Endothelial cell of umbilical vein (primary cell): ENCODE data around the gene ARRB1. TPM values are rescaled to one million over a fixed set of nuclear protein-coding genes. Genes with fewer than 3 reads are reported as not detected.

Source experiments
- BruUV-seq: library from RNA; stranded (reverse); fragments of 400-500 nt; replicated peaks from 2 replicates; lab custom pipeline; 2021; lab: Mats Ljungman, UMichigan
- CTCF ChIA-PET: fragments of 300-600, 350-600 bp; sonication (Branson Sonifier 250); formaldehyde crosslinking; loops from one replicate; lab custom pipeline; 2021; ENCODE audit warnings: antibody characterized with exemption, inconsistent platforms; lab: Charles Lee
- POLR2A ChIA-PET: fragments of 300-600, 350-600 bp; sonication (Branson Sonifier 250); formaldehyde crosslinking; loops from one replicate; lab custom pipeline; 2021; ENCODE audit warnings: antibody characterized with exemption, inconsistent platforms; lab: Charles Lee
- DNase-seq: peaks from one replicate; pipeline ENCODE4 v3.0.0-alpha.2; 2011; ENCODE audit warnings: low read depth, low spot score
- FAIRE-seq: peaks from 2 replicates; lab custom pipeline; 2011; peaks lifted over from hg19 to GRCh38; lab: Jason Lieb, UNC
- H2AFZ ChIP-seq: 2 replicates; pipeline ENCODE4 v1.6.0; 2012; ENCODE audit warnings: low read depth, low read length, control low read depth, inconsistent platforms
- H3K27ac ChIP-seq: 2 replicates; pipeline ENCODE4 v1.5.1; 2011; ENCODE audit warnings: low read depth, mild to moderate bottlenecking, control low read depth, low read length, moderate library complexity; ENCODE audit not compliant: insufficient read depth
- H3K27me3 ChIP-seq, 2 experiments: 2 replicates each; pipeline versions ENCODE4 v1.6.0 to v1.6.1; 2011; ENCODE audit warnings: low read length in 2 of 2, mixed read lengths in 1 of 2; ENCODE audit not compliant: control insufficient read depth in 2 of 2, insufficient read depth in 2 of 2
- H3K36me3 ChIP-seq, 2 experiments: 2 replicates in 1 of 2; 3 replicates in 1 of 2; pipeline ENCODE4 v1.5.1; 2011; ENCODE audit warnings: low read length in 2 of 2, mild to moderate bottlenecking in 1 of 2, moderate library complexity in 1 of 2; ENCODE audit not compliant: control insufficient read depth in 2 of 2, insufficient read depth in 2 of 2; ENCODE audit errors: extremely low read depth in 1 of 2
- H3K4me1 ChIP-seq: 3 replicates; pipeline ENCODE4 v1.5.1; 2011; ENCODE audit warnings: mild to moderate bottlenecking, low read length; ENCODE audit not compliant: control insufficient read depth, insufficient read depth; ENCODE audit errors: extremely low read depth
- H3K4me2 ChIP-seq: 2 replicates; pipeline ENCODE4 v1.6.1; 2011; ENCODE audit warnings: low read length, control low read depth, mixed read lengths; ENCODE audit not compliant: insufficient read depth
- H3K4me3 ChIP-seq, 3 experiments: fragments of 200-600 bp in 1 of 3; sonication (generic), shearing (Covaris generic) in 1 of 3; replicated peaks in 1 of 3; 2 replicates each; pipeline ENCODE4 v1.5.1; 2011 to 2016; ENCODE audit warnings: control low read depth in 3 of 3, low read length in 3 of 3, mild to moderate bottlenecking in 2 of 3, inconsistent platforms in 1 of 3, low read depth in 1 of 3, moderate library complexity in 1 of 3; ENCODE audit not compliant: insufficient read depth in 1 of 3
- H3K79me2 ChIP-seq: 2 replicates; pipeline ENCODE4 v1.6.0; 2012; ENCODE audit warnings: low read length, inconsistent platforms; ENCODE audit not compliant: control insufficient read depth, insufficient read depth
- H3K9ac ChIP-seq: replicated peaks from 2 replicates; pipeline ENCODE3; 2011; ENCODE audit warnings: low read length, control low read depth; ENCODE audit not compliant: insufficient read depth; ENCODE audit errors: extremely low read depth
- H3K9me1 ChIP-seq: replicated peaks from 3 replicates; pipeline ENCODE4 v1.6.0; 2011; ENCODE audit warnings: mild to moderate bottlenecking, low read length; ENCODE audit not compliant: control insufficient read depth, insufficient read depth; ENCODE audit errors: extremely low read depth
- H3K9me3 ChIP-seq: replicated peaks from 2 replicates; pipeline ENCODE4 v1.5.1; 2012; ENCODE audit warnings: low read length, inconsistent platforms; ENCODE audit not compliant: control insufficient read depth, insufficient read depth
- H4K20me1 ChIP-seq: replicated peaks from 2 replicates; pipeline ENCODE3; 2011; ENCODE audit warnings: mild to moderate bottlenecking, low read length; ENCODE audit not compliant: control insufficient read depth, insufficient read depth; ENCODE audit errors: extremely low read depth
- EZH2 ChIP-seq: IDR thresholded peaks from 2 replicates; pipeline ENCODE4 v1.6.1; 2012; ENCODE audit warnings: borderline replicate concordance, low read depth, mild to moderate bottlenecking, moderate library complexity, low read length, inconsistent platforms; ENCODE audit not compliant: severe bottlenecking
- POLR2A ChIP-seq: IDR thresholded peaks from 2 replicates; pipeline ENCODE4 v1.6.1; 2012; ENCODE audit warnings: low read depth, mild to moderate bottlenecking, control low read depth, low read length
- POLR2AphosphoS5 ChIP-seq: IDR thresholded peaks from 2 replicates; pipeline ENCODE4 v1.6.1; 2012; ENCODE audit warnings: low read depth, mild to moderate bottlenecking, control low read depth, low read length, moderate library complexity; ENCODE audit not compliant: insufficient read depth
- dilution Hi-C: fragments of 300-500 bp; cut with MboI; formaldehyde crosslinking; loops from one replicate; pipeline ENCODE4 v1.15.0; 2019; ENCODE audit warnings: low sequenced_read_pairs; ENCODE audit not compliant: extremely low pct_ligation_motif_present
- intact Hi-C: fragments of 100-400 bp; cut with micrococcal nuclease; formaldehyde crosslinking; loops from one replicate; pipeline ENCODE4 v1.10.0; 2022
- polyA plus RNA-seq, 4 experiments: library from polyadenylated mRNA; depleted of rRNA in 3 of 4; stranded (reverse) in 3 of 4; unstranded in 1 of 4; fragments of >200 nt; gene quantifications; 2 replicates each; pipeline versions ENCODE4 v1.2.1 to v1.2.3, GENCODE V29; 2011 to 2012; ENCODE audit warnings: missing spikeins in 1 of 4
- total RNA-seq: library from RNA; stranded (reverse); gene quantifications from 2 replicates; pipeline ENCODE4 v1.2.3, GENCODE V29; 2021
- TF ChIP-seq, protein P1 (sequence below): IDR thresholded peaks from 2 replicates; pipeline ENCODE4 v1.6.1; 2011; ENCODE audit not compliant: insufficient read depth, insufficient read length
- TF ChIP-seq, protein P2 (sequence below), 2 donors: IDR thresholded peaks; 1 replicate in 1 of 2; 2 replicates in 1 of 2; pipeline ENCODE4 v1.5.1; 2011; ENCODE audit warnings: low read length in 2 of 2, mild to moderate bottlenecking in 2 of 2, moderate library complexity in 2 of 2, control low read depth in 1 of 2, inconsistent platforms in 1 of 2, low read depth in 1 of 2; ENCODE audit not compliant: insufficient read depth in 1 of 2; ENCODE audit errors: extremely low read depth in 1 of 2

ARRB1 gene
- total and polyA plus RNA-seq, 2 donors (not counting 3 experiments of a cell fraction or from before 2014, with no cell fraction given): 63.9 to 92.6 TPM

DNA sequence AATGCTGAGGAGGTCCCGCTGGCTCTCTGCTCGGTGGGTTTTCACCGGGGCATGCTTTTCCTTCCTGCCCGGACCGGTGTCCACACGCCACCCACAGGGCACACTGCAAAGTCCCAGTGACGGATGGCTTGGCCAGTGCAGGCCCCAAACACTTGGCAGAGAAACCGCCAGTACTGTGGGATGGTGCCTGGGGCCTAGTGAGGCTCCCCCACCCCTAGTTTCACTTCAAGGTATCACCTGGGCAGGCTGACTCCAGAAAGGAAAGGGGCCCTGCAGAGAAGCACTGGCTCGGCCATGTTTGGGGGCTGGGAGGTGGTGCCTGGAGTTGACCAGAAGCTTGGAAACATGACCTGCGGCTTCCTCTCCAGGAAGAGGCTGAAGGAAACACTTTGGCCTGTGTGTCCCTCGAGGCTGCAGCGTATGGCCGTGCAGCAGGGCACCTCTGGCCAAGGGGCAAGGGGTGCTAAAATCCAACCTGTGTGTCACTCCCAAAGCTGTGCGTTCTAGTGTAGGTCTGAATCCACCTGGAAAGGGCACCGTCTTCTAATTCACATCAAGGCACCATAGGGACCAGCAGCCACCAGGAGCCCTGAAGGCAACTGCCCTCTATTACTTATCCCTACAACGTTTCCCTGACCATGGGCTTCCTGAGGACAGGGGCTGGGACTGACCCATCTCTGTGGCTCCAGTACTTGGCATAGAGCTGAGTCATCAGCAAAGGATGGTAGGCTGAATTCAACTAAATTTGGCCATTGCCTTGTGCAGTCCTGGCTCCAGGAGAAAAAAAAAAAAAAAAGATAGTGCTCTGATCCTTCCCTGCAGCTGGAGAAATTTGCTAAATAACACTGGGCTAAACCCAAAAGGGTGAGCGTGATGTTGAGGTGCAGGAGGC lies 88.3 kb downstream of the ARRB1 start:
- H3K9me3 ChIP-seq: no peaks in the 10 kb centered on the region
- ChIA-PET CTCF (interaction anchor here (0.9 to 2.5 kb wide), 3 partner anchors 13 to 21 kb away, joined by 3 to 12 read pairs (median 3); no protein-coding TSS in a partner anchor), POLR2A (no interaction called here)
- FAIRE-seq: no peak
- H3K4me3 ChIP-seq: no peak overlapping the region
- H4K20me1 ChIP-seq: no peaks in the 10 kb centered on the region
- DNase-seq: peak; percentile 17
- TF ChIP-seq, protein P1, sequence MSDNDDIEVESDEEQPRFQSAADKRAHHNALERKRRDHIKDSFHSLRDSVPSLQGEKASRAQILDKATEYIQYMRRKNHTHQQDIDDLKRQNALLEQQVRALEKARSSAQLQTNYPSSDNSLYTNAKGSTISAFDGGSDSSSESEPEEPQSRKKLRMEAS: no peak
- TF ChIP-seq, protein P2, sequence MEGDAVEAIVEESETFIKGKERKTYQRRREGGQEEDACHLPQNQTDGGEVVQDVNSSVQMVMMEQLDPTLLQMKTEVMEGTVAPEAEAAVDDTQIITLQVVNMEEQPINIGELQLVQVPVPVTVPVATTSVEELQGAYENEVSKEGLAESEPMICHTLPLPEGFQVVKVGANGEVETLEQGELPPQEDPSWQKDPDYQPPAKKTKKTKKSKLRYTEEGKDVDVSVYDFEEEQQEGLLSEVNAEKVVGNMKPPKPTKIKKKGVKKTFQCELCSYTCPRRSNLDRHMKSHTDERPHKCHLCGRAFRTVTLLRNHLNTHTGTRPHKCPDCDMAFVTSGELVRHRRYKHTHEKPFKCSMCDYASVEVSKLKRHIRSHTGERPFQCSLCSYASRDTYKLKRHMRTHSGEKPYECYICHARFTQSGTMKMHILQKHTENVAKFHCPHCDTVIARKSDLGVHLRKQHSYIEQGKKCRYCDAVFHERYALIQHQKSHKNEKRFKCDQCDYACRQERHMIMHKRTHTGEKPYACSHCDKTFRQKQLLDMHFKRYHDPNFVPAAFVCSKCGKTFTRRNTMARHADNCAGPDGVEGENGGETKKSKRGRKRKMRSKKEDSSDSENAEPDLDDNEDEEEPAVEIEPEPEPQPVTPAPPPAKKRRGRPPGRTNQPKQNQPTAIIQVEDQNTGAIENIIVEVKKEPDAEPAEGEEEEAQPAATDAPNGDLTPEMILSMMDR (IDR thresholded peaks at IDR 0.05; ENCODE audit: extremely low read depth in 1 of 2, insufficient read depth in 1 of 2, low read depth in 1 of 2, low read length in 2 of 2): no peak
- TF ChIP-seq POLR2A (no peak), EZH2 (no peak), POLR2AphosphoS5 (peak; percentile 34)
- intact Hi-C loops: no loop called here
- no peaks in the 10 kb centered on the region for H3K4me1 ChIP-seq
- no peaks in the 10 kb centered on the region for H3K27me3 ChIP-seq
- dilution Hi-C loops: no loop called here
- H3K27ac ChIP-seq: no peak overlapping the region
- no peaks in the 10 kb centered on the region for H3K9me1 ChIP-seq
- H3K9ac ChIP-seq: no peak overlapping the region
- H2AFZ ChIP-seq: no peak overlapping the region
- H3K4me2 ChIP-seq: no peak overlapping the region
- peaks cover 0 to 19% of the 10 kb centered on the region in 2 experiments for H3K36me3 ChIP-seq
- no peaks in the 10 kb centered on the region for H3K79me2 ChIP-seq
- no TSS peak for BruUV-seq
